SIG-M5 (cell line): ENCODE data around the gene BGLAP.

Source experiments
- DNase-seq: peaks from one replicate; lab custom pipeline; 2025; lab: John Stamatoyannopoulos, UW

The BGLAP gene

DNA sequence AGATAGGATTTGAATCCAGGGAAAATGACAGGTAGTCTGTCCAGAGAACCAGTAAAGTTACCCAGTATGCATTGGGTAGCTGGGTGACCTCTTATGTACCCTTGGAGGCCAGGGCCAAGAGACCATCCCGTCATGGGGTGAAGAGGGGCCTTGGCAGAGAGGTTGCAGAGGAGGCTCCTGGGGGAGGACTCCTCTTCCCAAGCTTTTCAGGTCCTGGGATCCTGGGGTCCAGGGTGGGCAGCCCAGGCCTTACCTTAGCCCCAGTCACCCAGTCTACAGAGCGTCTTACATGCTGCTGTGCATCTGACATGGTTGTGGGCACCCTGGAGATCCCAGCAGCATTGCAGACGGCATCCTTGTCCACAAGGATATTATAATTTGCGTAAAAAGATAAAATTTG, 15.2 kb upstream of the BGLAP start:
- DNase-seq = no peak

DNA sequence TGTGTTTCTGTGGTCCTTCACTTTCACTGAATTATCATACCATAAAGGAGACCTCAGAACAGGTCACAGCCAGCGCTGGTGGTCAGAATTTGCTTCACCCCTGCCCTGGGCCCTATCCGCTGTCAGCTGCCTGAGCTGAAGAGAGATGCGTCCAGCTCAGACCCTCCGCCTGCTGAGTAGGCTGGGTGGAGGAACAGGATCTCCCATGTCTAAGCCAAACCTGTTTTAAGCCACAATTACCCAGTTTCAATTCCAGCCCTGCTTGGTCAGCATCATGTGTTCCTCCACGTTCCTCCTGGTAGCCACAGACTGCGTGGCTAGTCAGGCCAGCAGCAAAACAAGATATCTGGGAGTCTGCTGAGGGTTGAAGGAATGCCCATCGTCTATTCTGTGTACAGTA, 13.5 kb upstream of the BGLAP start:
- no peak for DNase-seq

DNA sequence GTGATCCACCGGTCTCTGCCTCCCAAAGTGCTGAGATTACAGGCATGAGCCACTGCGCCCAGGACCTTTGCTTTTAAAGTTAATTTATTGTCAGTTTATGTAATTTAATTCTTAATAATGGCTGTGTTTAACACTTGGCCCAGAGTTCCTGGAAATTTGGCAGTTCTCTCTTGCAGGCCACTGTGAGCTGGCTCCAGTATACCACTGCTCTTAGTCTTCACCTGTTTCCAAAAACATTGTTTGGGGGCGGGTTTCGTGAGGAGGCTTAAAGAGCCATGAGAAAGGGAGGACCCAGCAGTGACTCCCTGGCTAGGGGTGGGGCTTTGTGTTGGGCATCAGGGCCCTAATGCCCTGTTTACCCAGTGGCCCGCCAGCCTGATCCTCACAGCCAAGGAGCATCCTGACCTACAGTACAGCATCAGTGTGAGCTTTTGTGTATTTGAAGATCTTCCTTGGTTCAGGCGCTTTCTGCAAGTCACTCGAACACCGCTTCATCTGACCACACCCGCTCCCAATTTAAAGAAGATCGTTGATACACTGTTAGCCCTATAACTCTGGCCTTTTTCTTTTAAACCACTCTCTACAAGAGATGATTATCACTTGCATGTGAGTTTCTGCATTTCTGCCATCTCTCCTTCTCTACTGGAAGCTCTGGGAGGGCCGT, 12.0 kb upstream of the BGLAP start:
- DNase-seq = no peak

DNA sequence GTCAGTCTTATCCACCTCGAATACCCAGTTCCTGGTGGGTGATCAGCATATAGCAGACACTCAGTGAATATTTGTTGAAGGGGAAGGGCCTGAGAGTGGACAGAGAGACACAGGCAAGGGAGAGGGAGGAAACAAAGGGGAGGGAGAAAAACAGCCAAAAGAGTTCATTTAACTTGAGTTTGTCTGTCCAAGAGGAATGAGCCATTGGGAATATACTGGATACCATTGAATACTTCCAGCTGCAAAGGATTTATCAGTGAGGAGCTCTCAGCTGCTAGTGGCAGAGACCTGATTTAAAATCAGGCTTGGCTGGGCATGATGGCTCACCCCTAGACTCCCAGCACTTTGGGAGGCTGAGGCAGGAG, 11.5 kb upstream of the BGLAP start:
- DNase-seq = no peak

DNA sequence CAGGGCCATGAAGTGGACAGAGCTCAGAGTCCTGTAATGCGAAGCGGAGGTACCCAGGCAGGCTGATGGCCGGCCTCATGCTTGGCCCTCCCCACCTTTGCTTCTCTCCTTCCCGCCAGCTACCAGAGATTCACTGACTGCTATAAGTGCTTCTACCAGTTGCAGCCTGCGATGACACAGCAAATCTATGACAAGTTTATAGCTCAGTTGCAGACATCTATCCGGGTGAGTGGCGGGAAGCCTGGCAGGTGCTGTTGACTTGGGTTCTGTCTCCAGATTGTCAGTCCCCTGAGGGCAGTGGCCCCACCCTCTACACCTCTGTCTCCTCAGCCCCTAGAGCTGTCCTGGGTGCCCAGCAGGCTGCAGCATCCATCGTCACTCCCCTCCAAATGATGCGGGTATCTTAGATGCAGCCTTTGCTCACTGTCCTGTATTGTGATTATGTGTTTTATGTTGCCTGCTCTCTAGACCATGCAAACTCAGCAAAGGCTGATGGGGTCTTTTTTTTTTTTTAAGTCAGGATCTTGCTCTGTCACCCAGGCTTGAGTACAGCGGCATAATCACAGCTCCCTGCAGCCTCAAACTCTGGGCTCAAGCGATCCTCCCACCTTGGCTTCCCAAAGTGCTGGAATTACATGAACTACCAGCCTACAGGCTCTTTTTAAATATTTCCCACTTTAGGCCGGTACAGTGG, 9.6 kb upstream of the BGLAP start:
- no peak for DNase-seq

DNA sequence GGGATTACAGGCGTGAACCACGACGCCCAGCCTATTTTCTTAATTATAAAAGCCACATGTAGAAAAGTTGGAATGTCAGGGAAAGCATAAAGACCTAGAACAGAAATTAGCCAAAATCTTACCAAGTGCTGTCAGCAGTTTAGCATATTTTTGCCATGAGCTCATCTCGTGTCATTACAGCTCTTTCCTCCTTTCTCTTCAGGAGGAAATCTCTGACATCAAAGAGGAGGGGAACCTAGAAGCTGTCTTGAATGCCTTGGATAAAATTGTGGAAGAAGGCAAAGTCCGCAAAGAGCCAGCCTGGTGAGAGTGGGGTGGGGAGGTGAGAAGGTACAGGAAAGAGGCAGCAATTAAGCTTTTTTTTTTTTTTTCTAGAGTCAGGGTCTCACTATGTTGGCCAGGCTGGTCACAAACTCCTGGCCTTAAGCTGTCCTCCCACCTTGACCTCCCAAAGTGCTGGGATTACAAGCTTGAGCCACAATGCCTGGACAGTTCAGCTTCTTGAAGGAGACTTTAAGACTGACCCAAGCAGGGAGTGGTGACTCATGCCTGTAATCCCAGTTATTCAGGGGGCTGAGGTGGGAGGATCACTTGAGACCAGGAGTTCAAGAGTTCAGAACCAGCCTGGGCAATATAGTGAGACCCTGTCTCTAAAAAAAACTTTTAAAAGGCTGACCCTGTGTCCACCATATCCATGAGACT, 8.4 kb upstream of the BGLAP start:
- DNase-seq = no peak

DNA sequence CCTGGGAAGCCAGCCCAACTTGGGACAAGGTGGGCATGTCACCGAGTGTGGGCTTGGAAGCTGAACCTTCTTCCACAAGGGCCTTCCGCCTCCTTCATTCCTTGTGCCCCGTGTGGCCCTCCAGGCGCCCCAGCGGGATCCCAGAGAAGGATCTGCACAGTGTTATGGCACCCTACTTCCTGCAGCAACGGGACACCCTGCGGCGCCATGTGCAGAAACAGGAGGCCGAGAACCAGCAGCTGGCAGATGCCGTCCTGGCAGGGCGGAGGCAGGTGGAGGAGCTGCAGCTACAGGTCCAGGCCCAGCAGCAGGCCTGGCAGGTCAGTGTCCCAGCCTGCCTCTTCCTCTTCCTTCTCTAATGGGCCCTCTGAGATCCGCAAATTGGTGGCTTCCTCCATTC, 5.8 kb upstream of the BGLAP start:
- DNase-seq = no peak

DNA sequence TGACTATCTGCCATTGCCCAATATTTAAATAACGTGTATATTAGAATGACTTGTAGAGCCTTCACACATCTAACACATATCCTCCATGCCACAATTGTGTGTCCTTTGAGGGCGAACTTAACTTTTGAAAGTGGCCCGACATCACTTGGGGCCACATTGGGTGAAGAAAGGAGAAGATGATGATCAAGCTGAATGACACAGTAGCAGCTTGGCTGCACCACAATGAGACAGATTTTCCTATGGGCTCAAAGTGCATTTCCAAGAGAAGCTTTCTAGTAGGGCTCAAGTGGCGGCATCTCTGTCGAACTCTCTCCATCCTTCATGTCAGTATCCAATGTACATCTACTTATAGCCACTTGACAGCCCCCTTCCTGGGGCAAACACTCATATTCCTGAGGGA, 3.7 kb upstream of the BGLAP start:
- DNase-seq = no peak

DNA sequence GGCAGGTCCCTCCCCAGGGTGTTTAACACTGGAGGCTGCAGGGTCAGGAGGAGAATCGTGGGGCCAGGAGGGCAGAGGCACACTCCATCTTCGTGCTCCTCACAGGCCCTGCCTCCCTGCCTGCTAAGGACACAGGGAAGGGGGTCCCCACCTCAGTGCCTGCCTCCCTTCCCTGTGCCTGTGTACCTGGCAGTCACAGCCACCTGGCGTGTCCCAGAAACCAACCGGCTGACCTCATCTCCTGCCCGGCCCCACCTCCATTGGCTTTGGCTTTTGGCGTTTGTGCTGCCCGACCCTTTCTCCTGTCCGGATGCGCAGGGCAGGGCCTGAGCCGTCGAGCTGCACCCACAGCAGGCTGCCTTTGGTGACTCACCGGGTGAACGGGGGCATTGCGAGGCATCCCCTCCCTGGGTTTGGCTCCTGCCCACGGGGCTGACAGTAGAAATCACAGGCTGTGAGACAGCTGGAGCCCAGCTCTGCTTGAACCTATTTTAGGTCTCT, 623 bp upstream of the BGLAP start:
- no peak for DNase-seq

DNA sequence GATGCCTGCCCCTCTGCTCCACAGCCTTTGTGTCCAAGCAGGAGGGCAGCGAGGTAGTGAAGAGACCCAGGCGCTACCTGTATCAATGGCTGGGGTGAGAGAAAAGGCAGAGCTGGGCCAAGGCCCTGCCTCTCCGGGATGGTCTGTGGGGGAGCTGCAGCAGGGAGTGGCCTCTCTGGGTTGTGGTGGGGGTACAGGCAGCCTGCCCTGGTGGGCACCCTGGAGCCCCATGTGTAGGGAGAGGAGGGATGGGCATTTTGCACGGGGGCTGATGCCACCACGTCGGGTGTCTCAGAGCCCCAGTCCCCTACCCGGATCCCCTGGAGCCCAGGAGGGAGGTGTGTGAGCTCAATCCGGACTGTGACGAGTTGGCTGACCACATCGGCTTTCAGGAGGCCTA, 754 bp downstream of the BGLAP start:
- DNase-seq = no peak

DNA sequence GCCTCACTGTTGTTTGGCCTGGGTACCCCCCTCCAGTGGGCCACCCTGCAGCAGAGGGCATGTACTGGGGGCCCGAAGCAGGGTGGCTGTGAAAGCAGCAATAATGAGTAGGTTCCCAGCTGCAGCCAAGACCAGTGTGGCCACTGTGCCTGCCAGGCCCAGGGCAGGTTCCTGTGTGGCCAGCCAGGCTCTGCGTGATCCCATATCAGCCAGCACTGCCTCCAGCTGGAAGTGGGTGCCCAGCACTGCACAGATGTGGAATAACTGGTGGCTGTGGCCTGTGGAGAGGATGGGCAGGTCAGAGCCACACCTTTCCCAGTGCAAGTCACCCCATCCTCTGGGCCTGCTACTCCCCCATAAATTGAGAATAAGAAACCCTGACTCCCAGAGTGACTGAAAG, 2.1 kb downstream of the BGLAP start:
- no peak for DNase-seq

DNA sequence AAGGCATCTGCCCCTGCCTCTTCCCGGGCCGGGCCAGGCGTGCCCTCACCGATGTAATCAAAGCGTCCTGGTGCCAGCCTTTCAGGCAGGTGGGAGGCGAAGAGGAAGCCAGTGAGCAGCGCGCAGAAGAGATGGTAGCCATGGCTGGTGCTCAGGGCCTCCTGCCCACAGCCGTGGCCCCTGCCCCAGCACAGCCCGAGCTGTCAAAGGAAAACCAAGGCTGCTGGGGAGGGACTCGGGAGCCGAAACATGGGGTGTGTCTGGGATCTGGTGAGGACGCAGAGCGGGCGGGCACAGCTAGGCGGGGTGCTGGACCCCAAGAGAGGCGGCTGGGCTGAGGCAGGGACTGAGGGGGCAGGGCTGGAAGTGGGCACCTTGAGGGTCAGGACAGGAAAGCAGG, 2.7 kb downstream of the BGLAP start:
- DNase-seq = no peak

DNA sequence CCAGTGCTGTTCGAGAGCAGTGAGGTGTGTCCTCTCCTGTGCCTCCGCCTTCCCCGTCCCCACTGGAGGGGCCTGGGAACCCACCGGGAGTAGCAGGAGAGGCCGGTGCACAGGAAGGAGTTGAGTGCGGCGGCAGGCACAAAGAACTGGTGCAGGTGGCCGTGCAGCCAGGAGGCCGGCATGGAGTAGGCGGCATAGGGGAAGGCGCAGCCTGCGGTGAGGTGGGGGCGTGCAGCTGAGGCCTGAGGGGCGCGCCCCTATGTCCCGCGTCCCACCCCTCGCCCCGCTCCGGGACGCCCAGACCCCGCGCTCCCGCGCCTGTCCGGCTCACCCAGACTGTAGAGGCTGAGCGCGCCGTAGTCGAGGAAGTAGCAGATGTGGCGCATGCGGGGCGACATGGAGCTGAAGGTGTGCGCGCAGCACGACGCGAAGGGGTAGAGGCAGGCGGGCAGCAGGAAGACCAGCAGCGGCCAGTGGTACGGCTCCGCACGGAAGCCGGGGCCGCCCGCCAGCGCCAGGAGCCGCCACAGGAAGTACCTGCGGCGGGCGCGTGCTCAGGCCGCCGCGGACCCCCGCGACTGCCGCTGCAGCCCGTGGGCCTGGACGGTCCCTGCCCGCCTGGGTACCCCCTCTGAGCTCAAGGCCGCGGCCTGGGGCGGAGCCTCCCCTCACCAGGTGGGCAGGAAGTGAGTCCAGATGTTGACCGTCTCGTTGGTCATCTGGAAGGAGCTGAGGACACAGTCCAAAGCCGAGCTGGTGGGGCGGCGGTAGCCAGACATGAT, 3.7 kb downstream of the BGLAP start:
- DNase-seq = no peak

DNA sequence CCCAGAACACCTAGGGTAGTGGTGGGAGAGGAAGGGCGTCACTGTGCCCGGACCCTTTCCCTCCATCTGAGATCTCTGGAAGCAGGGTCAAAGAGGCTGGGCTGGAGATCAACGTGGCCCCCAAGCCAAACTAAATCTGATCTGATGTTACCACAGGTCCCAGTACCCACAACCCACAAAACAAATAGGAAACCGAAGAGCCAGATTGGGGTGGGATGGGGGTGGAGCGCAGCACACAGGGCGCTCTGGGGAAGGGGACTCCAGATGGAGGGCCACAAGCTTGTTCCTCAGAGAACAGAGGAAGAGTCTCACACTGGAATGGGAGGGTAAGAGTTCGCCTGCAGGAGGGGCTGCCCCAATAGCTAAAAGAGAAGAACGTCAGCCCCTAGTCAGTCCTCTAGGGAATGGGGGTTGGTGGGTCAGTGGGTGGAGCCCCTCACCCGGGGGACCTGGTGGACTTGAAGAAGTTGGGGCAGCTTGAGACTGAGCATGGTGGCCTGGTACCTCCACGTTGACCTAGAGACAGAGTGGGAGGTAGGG, 4.3 kb downstream of the BGLAP start:
- no peak for DNase-seq

DNA sequence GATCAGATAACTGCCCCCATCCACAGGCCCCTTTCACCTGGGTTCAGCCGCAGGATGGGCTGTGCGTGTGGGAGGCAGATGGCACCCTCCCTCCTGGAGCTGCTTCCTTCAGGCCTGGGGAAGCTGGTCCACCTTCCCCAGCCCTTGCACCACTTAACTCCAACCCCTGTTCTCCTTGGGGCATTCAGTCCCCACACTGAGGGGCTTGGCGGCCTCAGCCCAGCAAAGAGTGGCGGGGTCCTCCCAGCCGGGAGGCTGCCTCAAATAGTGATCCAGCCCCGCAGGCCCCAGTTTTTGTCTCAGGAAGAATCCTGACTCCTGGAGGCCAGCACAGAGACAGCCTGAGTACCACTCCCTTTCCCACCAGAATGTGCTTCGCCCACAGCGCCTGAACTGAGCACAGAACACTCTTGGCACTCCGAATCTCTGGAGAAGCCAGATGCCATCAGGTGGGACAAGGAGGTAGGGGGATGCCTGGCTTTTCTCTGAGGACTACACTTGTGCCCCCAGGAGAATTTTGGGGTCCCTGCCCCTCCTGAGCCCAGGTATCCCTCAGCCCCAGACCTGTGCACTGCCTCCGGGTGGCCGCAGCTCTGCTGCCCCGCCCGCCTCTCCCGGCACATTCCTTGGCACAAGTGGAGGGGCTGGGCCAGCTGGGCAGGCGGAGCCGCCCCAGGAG, 4.9 kb downstream of the BGLAP start:
- no peak for DNase-seq

DNA sequence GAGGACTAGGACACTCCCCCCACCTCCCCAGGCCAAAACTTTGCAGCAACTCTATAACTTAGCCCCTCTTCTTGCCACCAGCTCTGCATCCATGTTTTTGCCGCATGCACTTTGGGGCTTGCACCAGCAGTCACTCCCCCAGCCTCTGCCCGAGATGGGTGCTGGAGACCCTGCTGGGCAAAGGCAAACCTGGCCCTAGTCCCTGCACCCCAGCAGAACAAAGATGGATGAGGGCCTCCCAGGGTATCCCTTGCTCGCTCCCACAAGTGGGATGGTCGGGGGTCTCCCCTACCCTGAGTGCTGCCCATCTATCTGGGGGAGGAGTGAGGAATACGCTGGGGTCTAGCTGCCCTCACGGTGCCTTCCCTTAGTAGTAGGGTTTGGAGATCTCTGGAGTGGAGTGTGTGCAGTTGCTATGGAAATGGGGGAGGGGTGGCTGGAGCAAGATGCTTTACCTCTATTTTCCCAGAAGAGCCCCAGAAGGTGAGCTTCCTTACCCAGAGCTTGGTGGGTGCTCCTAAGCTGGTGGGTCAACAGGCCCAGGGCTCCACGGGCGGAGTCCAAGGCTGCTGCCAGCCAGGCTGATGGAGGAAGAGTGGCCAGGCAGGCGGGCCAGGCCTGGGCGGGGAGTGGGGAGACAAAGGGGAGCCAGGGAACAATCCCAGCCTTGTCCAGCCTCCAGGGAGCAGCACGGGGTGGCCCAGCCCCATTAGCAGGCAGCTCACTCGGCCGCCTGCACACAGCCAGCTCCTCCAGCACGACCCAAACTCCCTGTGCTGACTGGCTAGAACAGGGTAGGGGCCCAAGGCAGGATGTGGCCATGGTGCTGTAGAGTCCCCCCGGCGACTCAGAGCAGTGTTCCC, 5.7 kb downstream of the BGLAP start, which contains the start of gene PAQR6:
TSS of gene PAQR6 (minus strand) at position 597 of the 863 bp plus-strand sequence. CDS start 1,325 bp downstream, outside the sequence.
- DNase-seq = no peak

DNA sequence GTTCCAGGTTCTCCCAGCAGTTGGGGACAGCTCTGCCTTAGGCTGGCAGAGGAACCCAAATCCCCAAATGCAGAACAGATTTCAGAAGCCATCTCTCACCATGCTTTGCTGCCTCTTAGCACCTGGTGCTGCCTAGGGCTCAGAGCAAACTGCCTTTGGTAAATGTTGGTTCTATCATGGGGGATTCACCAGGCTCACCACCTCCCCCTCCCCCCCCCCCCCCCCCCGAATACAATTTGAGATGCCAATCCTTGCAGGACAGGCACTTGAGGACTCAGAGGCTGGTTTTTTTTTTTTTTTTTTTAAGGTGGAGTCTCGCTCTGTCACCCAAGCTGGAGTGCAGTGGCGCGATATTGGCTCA, 6.3 kb downstream of the BGLAP start:
- DNase-seq = no peak

DNA sequence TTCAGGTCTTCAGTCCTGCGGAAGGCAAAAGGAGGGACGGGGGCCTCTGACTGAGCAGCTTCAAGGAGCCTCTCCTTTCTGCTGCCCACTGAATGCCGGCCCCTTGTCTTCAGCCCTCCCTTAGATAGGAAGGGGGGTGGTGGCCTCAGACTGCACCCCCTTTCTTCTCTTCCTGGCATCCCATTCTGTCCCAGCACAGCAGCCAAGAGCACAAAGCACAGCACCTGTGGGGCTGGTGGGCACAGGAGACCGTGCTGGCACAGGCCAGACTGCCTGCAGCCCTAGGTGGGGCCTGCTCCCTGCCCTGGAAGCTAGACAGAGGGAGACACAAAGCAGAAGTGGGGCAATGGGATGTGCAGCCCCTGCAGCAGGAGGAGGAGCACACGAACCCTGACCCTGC, 7.6 kb downstream of the BGLAP start:
- no peak for DNase-seq

DNA sequence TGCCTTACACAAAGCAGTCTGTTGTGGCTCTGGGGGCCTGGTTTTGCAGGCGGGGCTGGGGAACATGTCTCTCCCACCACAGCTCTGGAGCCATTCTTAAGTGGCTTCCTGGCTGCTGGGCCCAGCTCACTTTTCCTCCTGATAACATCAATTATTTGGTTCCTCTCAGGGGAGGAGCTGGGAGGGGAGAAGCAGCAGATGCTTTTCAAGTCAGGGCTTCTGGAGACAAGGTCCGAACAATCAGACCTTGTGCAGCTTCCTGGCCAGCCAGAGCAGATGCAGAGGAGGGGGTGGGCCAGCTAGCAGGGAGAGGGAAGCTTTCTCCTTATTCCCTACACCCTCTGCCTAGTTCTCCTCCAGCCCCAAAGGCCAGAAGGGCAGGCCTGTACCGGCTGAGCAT, 9.5 kb downstream of the BGLAP start:
- no peak for DNase-seq

DNA sequence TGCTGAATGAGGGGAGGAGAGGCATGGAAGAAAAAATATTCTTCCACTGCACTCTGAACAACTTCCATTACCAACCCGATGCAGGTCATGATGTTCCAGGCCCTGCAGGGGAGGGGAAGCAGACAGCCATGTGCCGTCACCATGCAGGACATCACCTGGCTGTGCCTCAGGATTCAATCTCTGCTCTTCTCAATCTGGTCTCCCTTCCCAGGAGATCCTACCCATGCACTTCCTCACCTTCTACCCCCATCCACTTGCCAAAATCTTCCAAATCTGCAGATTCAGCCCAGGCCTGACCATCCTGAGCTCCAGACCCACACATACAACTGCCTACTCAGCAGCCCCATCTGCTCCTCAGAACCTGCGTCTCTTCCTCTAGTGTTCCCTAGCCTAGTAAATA, 11.7 kb downstream of the BGLAP start:
- no peak for DNase-seq

DNA sequence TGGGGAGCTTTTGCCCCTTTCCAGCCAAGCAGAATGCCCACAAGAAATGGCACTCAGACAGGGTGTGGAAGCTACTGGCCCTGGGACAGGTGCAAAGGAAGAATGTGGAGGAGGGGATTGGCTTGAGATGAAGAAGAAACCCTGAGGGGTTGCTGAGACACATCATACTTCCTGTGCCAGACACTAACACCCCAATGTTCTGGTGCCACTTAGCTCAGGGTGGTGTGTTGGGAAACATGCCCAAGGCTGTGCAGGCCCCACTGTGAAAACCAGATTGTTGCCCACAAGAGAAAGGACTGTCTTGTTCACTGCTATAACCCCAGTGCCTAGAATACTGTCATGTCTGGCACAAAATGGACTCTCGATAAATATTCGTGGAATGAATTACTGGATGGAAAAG, 15.7 kb downstream of the BGLAP start:
- DNase-seq = no peak
